A549 (cell line): ENCODE data around the gene NR3C2. TPM values are rescaled to one million over a fixed set of nuclear protein-coding genes. Genes with fewer than 3 reads are reported as not detected.

ENCODE experiments used
- ATAC-seq, 2 experiments: fragments of 200-7000 bp in 1 of 2; fragments of >200 bp in 1 of 2; cut with Nextera tagmentation in 1 of 2; cut with Tn5 transposase in 1 of 2; 3 replicates each; pipeline versions ENCODE4 v1.8.0 to v1.9.1; 2018 to 2020; ENCODE audit warnings: mild to moderate bottlenecking in 1 of 2, moderate library complexity in 1 of 2
- CTCF ChIA-PET: fragments of 300-600 bp; sonication (Branson Sonifier 250); formaldehyde crosslinking; extraction: SDS; loops from one replicate; lab custom pipeline; 2021; ENCODE audit warnings: antibody characterized with exemption, inconsistent platforms; lab: Yijun Ruan, JAX
- POLR2A ChIA-PET: fragments of 350-600 bp; formaldehyde crosslinking; extraction: SDS; loops from one replicate; lab custom pipeline; 2021; ENCODE audit warnings: antibody characterized with exemption, inconsistent platforms; lab: Yijun Ruan, JAX
- DNase-seq, 2 experiments: peaks; one replicate each; pipeline versions ENCODE4 v3.0.0 to v3.0.0-alpha.2; 2011 to 2016; ENCODE audit warnings: low read depth in 1 of 2, low spot score in 1 of 2
- FAIRE-seq: peaks from 2 replicates; lab custom pipeline; 2011; peaks lifted over from hg19 to GRCh38; lab: Jason Lieb, UNC
- H3K27ac ChIP-seq, 2 experiments: fragments of >200 bp; sonication (Bioruptor Twin); formaldehyde crosslinking; 3 replicates each; pipeline ENCODE4 v1.5.1; 2016 to 2017
- H3K4me1 ChIP-seq: fragments of >200 bp; sonication (Bioruptor Twin); formaldehyde crosslinking; 3 replicates; pipeline ENCODE4 v1.6.1; 2016
- H3K4me2 ChIP-seq: fragments of >200 bp; sonication (Bioruptor Twin); formaldehyde crosslinking; 3 replicates; pipeline ENCODE4 v1.6.1; 2016
- H3K4me3 ChIP-seq: fragments of >200 bp; sonication (Bioruptor Twin); formaldehyde crosslinking; 3 replicates; pipeline ENCODE4 v1.5.1; 2016
- H3K9me3 ChIP-seq: fragments of >200 bp; sonication (Bioruptor Twin); formaldehyde crosslinking; 3 replicates; pipeline ENCODE4 v1.6.1; 2016
- BHLHE40 ChIP-seq: IDR thresholded peaks from 2 replicates; pipeline ENCODE4 v1.6.1; 2012; ENCODE audit warnings: low read depth, low read length, inconsistent platforms
- CBX2 ChIP-seq: fragments of 200-600 bp; sonication (generic); IDR thresholded peaks from 2 replicates; pipeline ENCODE4 v1.6.1; 2016; ENCODE audit warnings: low read depth, mild to moderate bottlenecking, borderline replicate concordance
- CHD2 ChIP-seq: fragments of 150-350 bp; IDR thresholded peaks from 2 replicates; pipeline ENCODE4 v1.6.1; 2014; ENCODE audit warnings: low read length; ENCODE audit not compliant: partially characterized antibody
- FOSB ChIP-seq: fragments of 250-450 bp; sonication (Bioruptor Pico); IDR thresholded peaks from 2 replicates; pipeline ENCODE4 v1.5.0; 2020; ENCODE audit warnings: mild to moderate bottlenecking, moderate library complexity
- HDAC2 ChIP-seq: fragments of 200-600 bp; sonication (generic); IDR thresholded peaks from 2 replicates; pipeline ENCODE4 v1.6.1; 2016
- HOXA7 ChIP-seq: fragments of 250-450 bp; sonication (Bioruptor Pico); IDR thresholded peaks from 2 replicates; pipeline ENCODE4 v1.5.0; 2020; ENCODE audit warnings: mild to moderate bottlenecking, moderate library complexity
- HOXB13 ChIP-seq: fragments of 250-450 bp; sonication (Bioruptor Pico); IDR thresholded peaks from 2 replicates; pipeline ENCODE4 v1.5.0; 2020; ENCODE audit warnings: low read depth, mild to moderate bottlenecking, moderate library complexity
- JUN ChIP-seq, 2 experiments: fragments of >200 bp; sonication (Bioruptor Twin); formaldehyde crosslinking; IDR thresholded peaks; 2 replicates in 1 of 2; 3 replicates in 1 of 2; pipeline ENCODE4 v1.6.1; 2016 to 2017
- JUNB ChIP-seq: fragments of >200 bp; sonication (Bioruptor Twin); formaldehyde crosslinking; IDR thresholded peaks from 2 replicates; pipeline ENCODE4 v1.6.1; 2016
- NFE2L2 ChIP-seq: fragments of 150-350 bp; conservative IDR thresholded peaks from 2 replicates; pipeline ENCODE4 v1.6.1; 2014; ENCODE audit warnings: low read length
- NPAS2 ChIP-seq: fragments of 250-450 bp; sonication (Bioruptor Pico); IDR thresholded peaks from 2 replicates; pipeline ENCODE4 v1.8.0; 2022; ENCODE audit warnings: mild to moderate bottlenecking, moderate library complexity, borderline replicate concordance
- POLR2A ChIP-seq: IDR thresholded peaks from 2 replicates; pipeline ENCODE4 v1.6.1; 2012; ENCODE audit warnings: mild to moderate bottlenecking, low read length
- RAD21 ChIP-seq, 2 experiments: fragments of >200 bp in 1 of 2; sonication (Bioruptor Twin) in 1 of 2; formaldehyde crosslinking in 1 of 2; IDR thresholded peaks in 1 of 2; conservative IDR thresholded peaks in 1 of 2; 2 replicates in 1 of 2; 3 replicates in 1 of 2; pipeline ENCODE4 v1.6.1; 2012 to 2018; ENCODE audit warnings: inconsistent platforms in 1 of 2
- RARB ChIP-seq: fragments of 250-450 bp; sonication (Bioruptor Pico); IDR thresholded peaks from 2 replicates; pipeline ENCODE4 v1.8.0; 2021; ENCODE audit warnings: mild to moderate bottlenecking, moderate library complexity
- SMC3 ChIP-seq: fragments of >200 bp; sonication (Bioruptor Twin); formaldehyde crosslinking; IDR thresholded peaks from 3 replicates; pipeline ENCODE4 v1.6.1; 2018; ENCODE audit warnings: inconsistent platforms
- SREBF2 ChIP-seq: fragments of 450-650 bp; IDR thresholded peaks from 2 replicates; pipeline ENCODE4 v1.6.1; 2014; ENCODE audit warnings: mild to moderate bottlenecking, moderate library complexity
- TFCP2L1 ChIP-seq: fragments of 250-450 bp; sonication (Bioruptor Pico); IDR thresholded peaks from 2 replicates; pipeline ENCODE4 v1.5.0; 2021; ENCODE audit warnings: mild to moderate bottlenecking
- ZC3H11A ChIP-seq: fragments of 450-650 bp; IDR thresholded peaks from 2 replicates; pipeline ENCODE4 v1.6.1; 2014; ENCODE audit warnings: antibody characterized with exemption, mild to moderate bottlenecking
- ZFP36 ChIP-seq: fragments of 450-650 bp; IDR thresholded peaks from 2 replicates; pipeline ENCODE4 v1.6.1; 2014; ENCODE audit warnings: borderline replicate concordance; ENCODE audit not compliant: partially characterized antibody
- WGBS: methylation state at CpG from one replicate; pipeline ENCODE4 v1.1.6; 2017; ENCODE audit errors: missing lambda C conversion rate; 5-methylcytosine and 5-hydroxymethylcytosine counted together
- polyA plus RNA-seq, 4 experiments: library from polyadenylated mRNA; depleted of rRNA in 3 of 4; stranded (reverse); fragments of >200 nt; fragmentation: RNase III in 1 of 4; extraction: RNeasy Plus Mini Kit Qiagen cat#74134 plus additional on column Dnase treatment in 1 of 4; gene quantifications; 2 replicates in 3 of 4; 3 replicates in 1 of 4; pipeline ENCODE4 v1.2.3, GENCODE V29; 2011 to 2017
- TF ChIP-seq, protein P1 (sequence below): fragments of 450-650 bp; IDR thresholded peaks from 2 replicates; pipeline ENCODE4 v1.6.1; 2014; ENCODE audit warnings: antibody characterized with exemption
- TF ChIP-seq, protein P2 (sequence below): fragments of 250-450 bp; sonication (Bioruptor Pico); IDR thresholded peaks from 2 replicates; pipeline ENCODE4 v1.5.0; 2020; ENCODE audit warnings: low read depth, mild to moderate bottlenecking, moderate library complexity
- TF ChIP-seq, protein P3 (sequence below): fragments of >200 bp; sonication (Bioruptor Twin); formaldehyde crosslinking; IDR thresholded peaks from 3 replicates; pipeline ENCODE4 v1.5.1; 2016
- TF ChIP-seq, protein P4 (sequence below): fragments of 200-600 bp; sonication (generic); IDR thresholded peaks from 2 replicates; pipeline ENCODE4 v1.6.1; 2016; ENCODE audit warnings: antibody characterized with exemption, mild to moderate bottlenecking, moderate library complexity
- TF ChIP-seq, protein P5 (sequence below): IDR thresholded peaks from 2 replicates; pipeline ENCODE4 v1.6.1; 2012

Gene NR3C2
- polyA plus RNA-seq, 2 of the 4 experiments (the other 2 are of a cell fraction) = 0.01 to 0.03 TPM

DNA sequence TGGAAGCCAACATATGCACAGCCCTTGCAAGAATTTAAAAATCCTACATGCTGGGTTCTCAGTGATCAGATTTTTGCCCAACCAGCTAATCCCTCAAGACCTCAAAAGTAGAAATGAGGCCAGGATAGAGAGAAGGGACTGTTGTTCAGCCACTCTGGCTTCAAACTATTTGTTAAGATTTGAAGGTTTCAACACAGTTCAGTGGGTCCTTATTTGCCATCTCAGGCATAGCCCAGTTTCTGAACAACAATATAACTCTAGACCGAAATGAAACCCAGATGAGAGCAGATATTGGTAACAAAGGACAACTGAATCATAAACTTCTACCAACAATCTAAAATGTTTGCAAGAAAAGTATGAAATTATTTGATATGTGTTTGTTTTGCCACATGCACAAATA is 237.3 kb downstream of the NR3C2 start:
- no peak overlapping the region for H3K4me3 ChIP-seq
- ATAC-seq (no peak), DNase-seq (no peak), FAIRE-seq (no peak)
- no peak overlapping the region for H3K27ac ChIP-seq
- TF ChIP-seq RAD21 (conservative IDR thresholded peaks at IDR 0.05 in 1 of 2, IDR thresholded peaks at IDR 0.05 in 1 of 2) (no peak), ZC3H11A (no peak), NFE2L2 (no peak), BHLHE40 (no peak), JUNB (no peak), HOXA7 (CRISPR knock-in tag) (no peak), JUN (IDR thresholded peaks at IDR 0.05) (no peak), SREBF2 (no peak), ZFP36 (no peak), FOSB (CRISPR knock-in tag) (no peak), HDAC2 (no peak), CBX2 (no peak), TFCP2L1 (CRISPR knock-in tag) (no peak)
- TF ChIP-seq, protein P1, sequence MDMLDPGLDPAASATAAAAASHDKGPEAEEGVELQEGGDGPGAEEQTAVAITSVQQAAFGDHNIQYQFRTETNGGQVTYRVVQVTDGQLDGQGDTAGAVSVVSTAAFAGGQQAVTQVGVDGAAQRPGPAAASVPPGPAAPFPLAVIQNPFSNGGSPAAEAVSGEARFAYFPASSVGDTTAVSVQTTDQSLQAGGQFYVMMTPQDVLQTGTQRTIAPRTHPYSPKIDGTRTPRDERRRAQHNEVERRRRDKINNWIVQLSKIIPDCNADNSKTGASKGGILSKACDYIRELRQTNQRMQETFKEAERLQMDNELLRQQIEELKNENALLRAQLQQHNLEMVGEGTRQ = no peak
- TF ChIP-seq, protein P2, sequence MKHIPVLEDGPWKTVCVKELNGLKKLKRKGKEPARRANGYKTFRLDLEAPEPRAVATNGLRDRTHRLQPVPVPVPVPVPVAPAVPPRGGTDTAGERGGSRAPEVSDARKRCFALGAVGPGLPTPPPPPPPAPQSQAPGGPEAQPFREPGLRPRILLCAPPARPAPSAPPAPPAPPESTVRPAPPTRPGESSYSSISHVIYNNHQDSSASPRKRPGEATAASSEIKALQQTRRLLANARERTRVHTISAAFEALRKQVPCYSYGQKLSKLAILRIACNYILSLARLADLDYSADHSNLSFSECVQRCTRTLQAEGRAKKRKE = no peak
- TF ChIP-seq, protein P3, sequence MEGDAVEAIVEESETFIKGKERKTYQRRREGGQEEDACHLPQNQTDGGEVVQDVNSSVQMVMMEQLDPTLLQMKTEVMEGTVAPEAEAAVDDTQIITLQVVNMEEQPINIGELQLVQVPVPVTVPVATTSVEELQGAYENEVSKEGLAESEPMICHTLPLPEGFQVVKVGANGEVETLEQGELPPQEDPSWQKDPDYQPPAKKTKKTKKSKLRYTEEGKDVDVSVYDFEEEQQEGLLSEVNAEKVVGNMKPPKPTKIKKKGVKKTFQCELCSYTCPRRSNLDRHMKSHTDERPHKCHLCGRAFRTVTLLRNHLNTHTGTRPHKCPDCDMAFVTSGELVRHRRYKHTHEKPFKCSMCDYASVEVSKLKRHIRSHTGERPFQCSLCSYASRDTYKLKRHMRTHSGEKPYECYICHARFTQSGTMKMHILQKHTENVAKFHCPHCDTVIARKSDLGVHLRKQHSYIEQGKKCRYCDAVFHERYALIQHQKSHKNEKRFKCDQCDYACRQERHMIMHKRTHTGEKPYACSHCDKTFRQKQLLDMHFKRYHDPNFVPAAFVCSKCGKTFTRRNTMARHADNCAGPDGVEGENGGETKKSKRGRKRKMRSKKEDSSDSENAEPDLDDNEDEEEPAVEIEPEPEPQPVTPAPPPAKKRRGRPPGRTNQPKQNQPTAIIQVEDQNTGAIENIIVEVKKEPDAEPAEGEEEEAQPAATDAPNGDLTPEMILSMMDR = no peak
- TF ChIP-seq, protein P4, sequence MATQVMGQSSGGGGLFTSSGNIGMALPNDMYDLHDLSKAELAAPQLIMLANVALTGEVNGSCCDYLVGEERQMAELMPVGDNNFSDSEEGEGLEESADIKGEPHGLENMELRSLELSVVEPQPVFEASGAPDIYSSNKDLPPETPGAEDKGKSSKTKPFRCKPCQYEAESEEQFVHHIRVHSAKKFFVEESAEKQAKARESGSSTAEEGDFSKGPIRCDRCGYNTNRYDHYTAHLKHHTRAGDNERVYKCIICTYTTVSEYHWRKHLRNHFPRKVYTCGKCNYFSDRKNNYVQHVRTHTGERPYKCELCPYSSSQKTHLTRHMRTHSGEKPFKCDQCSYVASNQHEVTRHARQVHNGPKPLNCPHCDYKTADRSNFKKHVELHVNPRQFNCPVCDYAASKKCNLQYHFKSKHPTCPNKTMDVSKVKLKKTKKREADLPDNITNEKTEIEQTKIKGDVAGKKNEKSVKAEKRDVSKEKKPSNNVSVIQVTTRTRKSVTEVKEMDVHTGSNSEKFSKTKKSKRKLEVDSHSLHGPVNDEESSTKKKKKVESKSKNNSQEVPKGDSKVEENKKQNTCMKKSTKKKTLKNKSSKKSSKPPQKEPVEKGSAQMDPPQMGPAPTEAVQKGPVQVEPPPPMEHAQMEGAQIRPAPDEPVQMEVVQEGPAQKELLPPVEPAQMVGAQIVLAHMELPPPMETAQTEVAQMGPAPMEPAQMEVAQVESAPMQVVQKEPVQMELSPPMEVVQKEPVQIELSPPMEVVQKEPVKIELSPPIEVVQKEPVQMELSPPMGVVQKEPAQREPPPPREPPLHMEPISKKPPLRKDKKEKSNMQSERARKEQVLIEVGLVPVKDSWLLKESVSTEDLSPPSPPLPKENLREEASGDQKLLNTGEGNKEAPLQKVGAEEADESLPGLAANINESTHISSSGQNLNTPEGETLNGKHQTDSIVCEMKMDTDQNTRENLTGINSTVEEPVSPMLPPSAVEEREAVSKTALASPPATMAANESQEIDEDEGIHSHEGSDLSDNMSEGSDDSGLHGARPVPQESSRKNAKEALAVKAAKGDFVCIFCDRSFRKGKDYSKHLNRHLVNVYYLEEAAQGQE = no peak
- H3K9me3 ChIP-seq = no peaks in the 10 kb centered on the region
- H3K4me2 ChIP-seq = no peak overlapping the region
- ChIA-PET POLR2A (no interaction called here), CTCF (no interaction called here)
- 9% methylated on average over 1 of the region's 1 CpG for WGBS
- H3K4me1 ChIP-seq = no peaks in the 10 kb centered on the region

DNA sequence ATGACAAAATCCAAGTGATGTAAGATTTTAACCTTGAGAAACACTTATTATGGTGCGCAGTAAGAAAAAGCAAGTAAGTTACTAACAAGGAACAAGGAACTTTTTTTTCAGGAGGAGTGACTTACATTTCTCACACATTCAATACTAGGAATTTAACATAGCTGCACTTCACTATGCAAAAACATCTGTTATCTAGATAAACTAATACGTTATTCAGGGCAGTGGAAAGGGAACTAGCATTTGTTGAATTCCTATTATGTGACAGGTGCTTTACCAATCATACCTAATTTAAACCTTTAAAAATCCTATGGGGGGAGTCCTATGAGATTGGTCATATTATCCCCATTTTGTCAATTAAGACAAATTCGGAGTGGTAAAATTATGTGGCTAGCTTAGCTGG is 238.0 kb downstream of the NR3C2 start:
- H3K4me1 ChIP-seq = no peaks in the 10 kb centered on the region
- WGBS = 33% methylated on average over 3 of the region's 3 CpGs
- H3K4me2 ChIP-seq = no peak overlapping the region
- ATAC-seq (no peak), FAIRE-seq (no peak), DNase-seq (no peak)
- POLR2A ChIA-PET = no interaction called here
- H3K9me3 ChIP-seq = no peaks in the 10 kb centered on the region
- TF ChIP-seq POLR2A (no peak), HDAC2 (no peak), FOSB (CRISPR knock-in tag) (no peak), HOXB13 (CRISPR knock-in tag) (no peak), SMC3 (no peak), RAD21 (conservative IDR thresholded peaks at IDR 0.05 in 1 of 2, IDR thresholded peaks at IDR 0.05 in 1 of 2) (no peak), RARB (no peak), CHD2 (no peak), NPAS2 (CRISPR knock-in tag) (no peak), ZC3H11A (no peak)
- TF ChIP-seq, protein P5, sequence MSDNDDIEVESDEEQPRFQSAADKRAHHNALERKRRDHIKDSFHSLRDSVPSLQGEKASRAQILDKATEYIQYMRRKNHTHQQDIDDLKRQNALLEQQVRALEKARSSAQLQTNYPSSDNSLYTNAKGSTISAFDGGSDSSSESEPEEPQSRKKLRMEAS = no peak
- no peak overlapping the region for H3K4me3 ChIP-seq
- CTCF ChIA-PET = no interaction called here
- no peak overlapping the region for H3K27ac ChIP-seq
